Esophagus muscularis mucosa (tissue), 4 donors: ENCODE measurements around the gene KCNG4. TPM values are rescaled to one million over a fixed set of nuclear protein-coding genes. Genes with fewer than 3 reads are reported as not detected.

ENCODE experiments used
- DNase-seq: peaks from one replicate; pipeline ENCODE4 v3.0.0-alpha.2; 2017; ENCODE audit errors: extremely low spot score
- H3K27ac ChIP-seq, 4 donors: fragments of 200-600 bp; sonication (generic); replicated peaks in 1 of 4; 1 replicate in 3 of 4; 2 replicates in 1 of 4; pipeline ENCODE4 v1.5.1; 2016 to 2019; ENCODE audit warnings: mild to moderate bottlenecking in 1 of 4
- H3K27me3 ChIP-seq, 4 donors: fragments of 200-600 bp; sonication (generic); one replicate each; pipeline versions ENCODE4 v1.5.1 to v1.6.0; 2016 to 2019
- H3K36me3 ChIP-seq, 4 donors: fragments of 200-600 bp; sonication (generic); one replicate each; pipeline ENCODE4 v1.5.1; 2016 to 2019
- H3K4me1 ChIP-seq, 4 donors: fragments of 200-600 bp; sonication (generic); one replicate each; pipeline ENCODE4 v1.5.1; 2016 to 2019
- H3K4me3 ChIP-seq, 4 donors: fragments of 200-600 bp; sonication (generic); 1 replicate in 2 of 4; 2 replicates in 2 of 4; pipeline ENCODE4 v1.5.1; 2016 to 2019; ENCODE audit warnings: mild to moderate bottlenecking in 4 of 4, moderate library complexity in 1 of 4
- H3K9me3 ChIP-seq, 4 donors: fragments of 200-600 bp; sonication (generic); 1 replicate in 3 of 4; 2 replicates in 1 of 4; pipeline ENCODE4 v1.5.1; 2016 to 2019
- EP300 ChIP-seq: sonication (generic); formaldehyde crosslinking; IDR thresholded peaks from one replicate; pipeline ENCODE4 v1.6.1; 2017; ENCODE audit warnings: antibody characterized with exemption
- POLR2A ChIP-seq: fragments of 450-650 bp; IDR thresholded peaks from one replicate; pipeline ENCODE4 v1.6.1; 2017; ENCODE audit warnings: antibody characterized with exemption, moderate library complexity, mild to moderate bottlenecking, low read depth
- POLR2AphosphoS5 ChIP-seq, 2 donors: sonication (generic); formaldehyde crosslinking; IDR thresholded peaks; one replicate each; pipeline ENCODE4 v1.6.1; 2017; ENCODE audit warnings: antibody characterized with exemption in 2 of 2
- WGBS: methylation state at CpG from one replicate; pipeline ENCODE4 v1.1.5; 2018; 5-methylcytosine and 5-hydroxymethylcytosine counted together
- intact Hi-C: fragments of 100-400 bp; cut with DNase I; formaldehyde crosslinking; loops from one replicate; pipeline ENCODE4 v1.15.1; 2023
- total RNA-seq, 4 donors: library from RNA; depleted of rRNA; stranded (reverse); fragments of >200 nt; gene quantifications; one replicate each; pipeline versions ENCODE4 v1.1.0 to v1.2.1, GENCODE V29; 2016
- TF ChIP-seq, protein P1 (sequence below), 3 experiments: fragments of 200-600 bp in 2 of 3; fragments of 450-650 bp in 1 of 3; sonication (generic) in 2 of 3; IDR thresholded peaks; one replicate each; pipeline ENCODE4 v1.5.1; 2017 to 2019; ENCODE audit warnings: antibody characterized with exemption in 3 of 3, mild to moderate bottlenecking in 2 of 3, moderate library complexity in 1 of 3

The KCNG4 gene
- total RNA-seq, 4 donors from 2014 or later, result not detected

DNA sequence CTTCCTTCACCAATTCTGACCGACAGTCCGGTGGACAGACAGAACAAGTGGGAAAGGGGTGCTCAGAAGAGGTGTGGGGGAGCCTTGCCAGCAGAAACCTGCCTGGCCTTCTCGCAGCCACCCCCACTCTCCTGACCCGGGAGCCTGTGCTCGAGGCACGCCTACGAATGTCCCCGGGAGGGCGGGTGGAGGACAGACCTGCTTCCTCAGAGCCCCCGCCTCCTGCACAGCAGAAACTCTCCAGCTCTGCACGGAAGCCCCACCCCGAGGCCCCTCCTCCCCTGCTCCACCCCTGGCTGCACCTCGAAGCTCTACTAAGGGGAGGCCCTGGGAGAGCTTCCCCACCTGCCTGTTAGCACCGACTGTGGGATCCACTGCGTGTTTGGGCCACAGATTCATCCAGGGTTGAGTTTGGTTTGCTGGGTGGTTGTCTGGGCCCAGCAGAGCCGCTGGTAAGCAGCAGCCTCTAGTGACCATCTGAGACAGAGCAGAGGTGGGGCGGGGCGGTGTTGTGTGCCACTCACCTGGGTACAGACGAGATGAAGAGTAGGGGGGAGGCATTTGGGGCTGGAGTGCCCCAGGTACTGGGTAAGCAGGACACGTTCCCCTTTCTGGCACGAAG lies 59.2 kb downstream of the KCNG4 start:
- H3K36me3 ChIP-seq, result peaks cover 27 to 70% (median 68%) of the 10 kb centered on the region in 4 donors

DNA sequence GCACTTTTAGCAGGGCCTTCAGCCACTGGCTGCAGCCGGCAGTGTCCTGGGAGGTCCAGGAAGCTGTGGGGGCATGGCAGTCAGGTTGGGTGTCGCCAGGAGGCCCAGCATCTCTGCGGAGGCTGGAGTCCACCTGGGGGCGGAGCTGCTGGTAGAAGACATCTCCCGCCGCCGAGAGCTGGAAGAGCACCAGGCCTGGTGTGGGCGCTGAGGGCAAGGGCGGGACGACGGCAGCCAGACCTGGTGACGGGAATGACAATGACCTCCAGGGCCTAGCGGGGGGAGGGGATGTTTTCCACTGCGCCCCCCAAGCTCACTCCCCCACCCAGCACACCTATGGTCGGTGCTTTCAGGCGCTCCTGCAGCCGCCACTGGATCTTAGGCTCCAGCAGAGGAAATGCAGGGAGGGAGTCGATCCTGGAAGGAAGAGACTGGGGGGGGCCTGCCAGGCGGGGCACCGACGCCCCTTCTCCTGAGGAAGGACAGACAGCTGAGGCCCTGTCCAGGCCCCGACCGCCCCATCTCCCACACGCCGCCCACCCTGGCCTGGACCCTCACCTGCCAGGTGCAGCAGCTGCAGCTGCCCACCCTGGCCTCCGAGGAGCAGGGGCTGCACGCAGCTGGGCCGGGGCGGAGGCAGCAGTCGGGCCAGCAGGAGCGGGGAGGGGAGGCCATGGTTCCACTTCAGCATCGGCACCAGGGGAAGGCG lies 60.0 kb downstream of the KCNG4 start:
- H3K27ac ChIP-seq, result no peak overlapping the region
- peaks cover 27 to 68% (median 66%) of the 10 kb centered on the region in 4 donors for H3K36me3 ChIP-seq
- H3K4me1 ChIP-seq, result peaks cover 43 to 69% (median 62%) of the 10 kb centered on the region in 4 donors
- H3K9me3 ChIP-seq, result no peaks in the 10 kb centered on the region
- DNase-seq, result no peak
- no peaks in the 10 kb centered on the region for H3K27me3 ChIP-seq
- intact Hi-C loops, result loop anchor here (10.0 kb wide), 2 partner anchors 65 to 225 kb away; partner anchors contain the start of genes MBTPS1 and OSGIN1
- no peak overlapping the region for H3K4me3 ChIP-seq
- WGBS, result 73% methylated on average over 8 of the region's 33 CpGs
- TF ChIP-seq POLR2AphosphoS5 (IDR thresholded peaks at IDR 0.05) (no peak), EP300 (no peak), POLR2A (no peak)
- TF ChIP-seq, protein P1, sequence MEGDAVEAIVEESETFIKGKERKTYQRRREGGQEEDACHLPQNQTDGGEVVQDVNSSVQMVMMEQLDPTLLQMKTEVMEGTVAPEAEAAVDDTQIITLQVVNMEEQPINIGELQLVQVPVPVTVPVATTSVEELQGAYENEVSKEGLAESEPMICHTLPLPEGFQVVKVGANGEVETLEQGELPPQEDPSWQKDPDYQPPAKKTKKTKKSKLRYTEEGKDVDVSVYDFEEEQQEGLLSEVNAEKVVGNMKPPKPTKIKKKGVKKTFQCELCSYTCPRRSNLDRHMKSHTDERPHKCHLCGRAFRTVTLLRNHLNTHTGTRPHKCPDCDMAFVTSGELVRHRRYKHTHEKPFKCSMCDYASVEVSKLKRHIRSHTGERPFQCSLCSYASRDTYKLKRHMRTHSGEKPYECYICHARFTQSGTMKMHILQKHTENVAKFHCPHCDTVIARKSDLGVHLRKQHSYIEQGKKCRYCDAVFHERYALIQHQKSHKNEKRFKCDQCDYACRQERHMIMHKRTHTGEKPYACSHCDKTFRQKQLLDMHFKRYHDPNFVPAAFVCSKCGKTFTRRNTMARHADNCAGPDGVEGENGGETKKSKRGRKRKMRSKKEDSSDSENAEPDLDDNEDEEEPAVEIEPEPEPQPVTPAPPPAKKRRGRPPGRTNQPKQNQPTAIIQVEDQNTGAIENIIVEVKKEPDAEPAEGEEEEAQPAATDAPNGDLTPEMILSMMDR (IDR thresholded peaks at IDR 0.05), result no peak

More for the DNA sequence above, 59.2 kb downstream of the KCNG4 start:
- intact Hi-C loops, result loop anchor here (10.0 kb wide), 2 partner anchors 66 to 226 kb away; partner anchors contain the start of genes MBTPS1 and OSGIN1
- Histone ChIP-seq H3K27ac (no peak overlapping the region), H3K4me3 (no peak overlapping the region), H3K27me3 (no peaks in the 10 kb centered on the region), H3K4me1 (peaks cover 42 to 71% (median 63%) of the 10 kb centered on the region in 4 donors), H3K9me3 (no peaks in the 10 kb centered on the region)
- DNase-seq, result no peak
- TF ChIP-seq EP300 (no peak), POLR2AphosphoS5 (IDR thresholded peaks at IDR 0.05) (peak in 1 of 2 donors; percentile 13)
- WGBS, result 83% methylated on average over 12 of the region's 21 CpGs

DNA sequence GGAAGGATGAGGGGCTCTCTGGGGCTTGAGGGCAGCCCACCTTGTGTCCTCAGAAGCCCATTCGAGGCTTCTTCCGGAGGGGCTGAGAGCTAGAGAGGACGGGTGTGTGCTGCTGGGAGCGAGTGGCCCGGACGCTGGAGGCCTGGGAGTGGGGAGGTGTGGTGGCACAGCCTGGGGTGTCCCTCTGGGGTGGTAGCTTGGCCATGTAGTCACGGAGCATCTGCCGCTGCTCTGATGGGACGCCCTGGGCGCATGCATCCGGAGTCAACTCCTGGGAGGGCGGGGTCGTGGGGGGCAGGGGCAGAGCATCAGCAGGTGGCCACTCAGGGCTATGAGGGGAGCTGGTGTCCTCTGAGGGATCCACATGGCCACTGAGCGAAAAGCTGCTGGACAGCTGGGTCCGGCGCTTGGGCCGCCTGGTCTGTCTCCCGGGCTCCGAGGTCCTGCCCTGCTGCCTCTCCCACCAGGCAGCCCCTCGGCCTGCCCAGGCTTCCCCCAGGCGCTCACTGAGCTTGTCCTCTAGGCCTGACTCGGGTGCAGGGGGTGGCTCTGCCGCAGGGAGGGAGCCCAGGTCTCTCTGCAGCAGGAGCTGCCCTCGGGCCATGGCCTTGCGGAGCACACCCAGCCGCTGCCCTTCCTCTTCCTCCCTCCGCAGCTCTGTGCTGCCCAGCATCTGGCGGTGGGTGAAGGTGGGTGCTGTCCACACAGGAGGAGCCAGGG lies 60.8 kb downstream of the KCNG4 start:
- peak overlapping the region in 2 of 4 donors; percentile 63 to 80 for H3K27ac ChIP-seq

DNA sequence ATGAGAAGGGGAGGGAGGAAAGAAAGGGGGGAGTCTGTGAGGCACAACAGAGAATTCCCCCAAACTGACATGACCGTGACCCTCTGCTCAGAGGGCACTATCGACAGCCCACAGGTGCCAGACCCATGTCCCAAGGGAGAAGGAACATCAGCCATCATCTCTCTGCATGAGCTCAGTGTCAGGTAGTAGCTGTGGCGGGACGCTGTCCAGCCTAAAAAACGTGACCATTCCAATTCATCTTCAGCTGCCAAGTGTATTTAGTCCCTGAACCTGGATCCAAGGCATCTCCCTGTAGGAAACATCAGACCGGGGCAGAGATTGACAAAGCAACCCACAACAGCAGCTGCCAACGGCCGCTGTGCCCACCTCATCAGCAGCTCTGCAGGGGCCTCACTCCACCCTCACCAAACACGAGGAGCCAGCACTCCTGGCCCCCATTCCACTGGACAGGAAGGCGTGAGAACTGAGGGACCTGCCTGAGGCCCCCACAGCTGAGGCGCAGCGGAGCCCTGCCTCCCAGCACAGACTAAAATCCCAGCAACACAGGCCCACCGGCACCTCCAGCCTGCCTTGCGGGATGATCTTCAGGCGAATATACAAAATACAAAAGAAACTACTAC lies 61.6 kb downstream of the KCNG4 start:
- H3K36me3 ChIP-seq, result peaks cover 27 to 53% (median 52%) of the 10 kb centered on the region in 4 donors
- no peaks in the 10 kb centered on the region for H3K27me3 ChIP-seq
- no peaks in the 10 kb centered on the region for H3K9me3 ChIP-seq
- peak overlapping the region; percentile 63 to 80 (median 68) for H3K27ac ChIP-seq
- TF ChIP-seq POLR2A, result no peak
- TF ChIP-seq, protein P1 (IDR thresholded peaks at IDR 0.05), result no peak
- no peak for TF ChIP-seq EP300
- no peak for TF ChIP-seq POLR2AphosphoS5 (IDR thresholded peaks at IDR 0.05)
- intact Hi-C loops, result no loop called here
- H3K4me1 ChIP-seq, result peaks cover 40 to 56% (median 47%) of the 10 kb centered on the region in 4 donors
- no peak for DNase-seq
- 66% methylated on average over 12 of the region's 15 CpGs for WGBS
- no peak overlapping the region for H3K4me3 ChIP-seq

More for the DNA sequence above, 60.8 kb downstream of the KCNG4 start:
- peaks cover 40 to 63% (median 55%) of the 10 kb centered on the region in 4 donors for H3K4me1 ChIP-seq
- DNase-seq, result no peak
- TF ChIP-seq EP300, result no peak
- no peak for TF ChIP-seq POLR2A
- TF ChIP-seq, protein P1 (IDR thresholded peaks at IDR 0.05), result no peak
- H3K4me3 ChIP-seq, result no peak overlapping the region
- peaks cover 27 to 61% (median 60%) of the 10 kb centered on the region in 4 donors for H3K36me3 ChIP-seq
- no peaks in the 10 kb centered on the region for H3K27me3 ChIP-seq
- intact Hi-C loops, result no loop called here
- 84% methylated on average over 26 of the region's 28 CpGs for WGBS
- no peaks in the 10 kb centered on the region for H3K9me3 ChIP-seq
